Prostate gland (tissue), 2 donors: ENCODE results near the gene CAPN5.

Experiments
- CTCF ChIP-seq, 4 experiments: fragments of 200-600 bp in 2 of 4; fragments of 450-650 bp in 2 of 4; sonication (generic) in 2 of 4; IDR thresholded peaks; 1 replicate in 3 of 4; 2 replicates in 1 of 4; pipeline ENCODE4 v1.5.1; 2016 to 2019; ENCODE audit warnings: antibody characterized with exemption in 4 of 4, mild to moderate bottlenecking in 2 of 4, moderate library complexity in 2 of 4
- POLR2A ChIP-seq: fragments of 450-650 bp; IDR thresholded peaks from one replicate; pipeline ENCODE4 v1.6.1; 2016; ENCODE audit warnings: antibody characterized with exemption, mild to moderate bottlenecking
- POLR2AphosphoS5 ChIP-seq: sonication (generic); formaldehyde crosslinking; IDR thresholded peaks from one replicate; pipeline ENCODE4 v1.6.1; 2017; ENCODE audit warnings: antibody characterized with exemption

- no peak for TF ChIP-seq CTCF (IDR thresholded peaks at IDR 0.05)
- TF ChIP-seq POLR2AphosphoS5 = no peak
- TF ChIP-seq POLR2A = no peak
These were observed 29.8 kb downstream of the CAPN5 start for GRCh38 chr11:77096591-77097019.
